Stimulated activated memory B cell treated with anti-CD40 and anti-IgM and Interleukin-4, amounts not matched to agents 10 μg/mL and 1 μg/mL and 100 μg/mL, for 72 hours (primary cell): ENCODE data around the gene LHB.

Experiments used
- ATAC-seq: fragments of 150-1000 bp; cut with Tn5 transposase; 2 replicates; pipeline ENCODE4 v1.10.0; 2021
- H3K27ac Mint-ChIP-seq: one replicate; pipeline ENCODE4 v1.8.0; 2022; ENCODE audit warnings: mild to moderate bottlenecking, mixed read lengths
- H3K27me3 Mint-ChIP-seq: one replicate; pipeline ENCODE4 v1.8.0; 2022; ENCODE audit warnings: mixed read lengths
- H3K36me3 Mint-ChIP-seq: one replicate; pipeline ENCODE4 v1.8.0; 2022; ENCODE audit warnings: mixed read lengths
- H3K4me1 Mint-ChIP-seq: one replicate; pipeline ENCODE4 v1.8.0; 2022; ENCODE audit warnings: mixed read lengths
- H3K4me3 Mint-ChIP-seq: one replicate; pipeline ENCODE4 v1.8.0; 2022; ENCODE audit warnings: mild to moderate bottlenecking, moderate library complexity, mixed read lengths
- H3K9me3 Mint-ChIP-seq: one replicate; pipeline ENCODE4 v1.8.0; 2022; ENCODE audit warnings: mixed read lengths

Gene LHB

GRCh38 chr19:48985711-48986110 is 31.2 kb downstream of the LHB start:
- H3K9me3 Mint-ChIP-seq = no peaks in the 10 kb centered on the region
- peaks cover 68% of the 10 kb centered on the region for H3K36me3 Mint-ChIP-seq
- H3K4me1 Mint-ChIP-seq = peaks cover 33% of the 10 kb centered on the region
- no peaks in the 10 kb centered on the region for H3K27me3 Mint-ChIP-seq
- H3K4me3 Mint-ChIP-seq = no peak overlapping the region
- H3K27ac Mint-ChIP-seq = no peak overlapping the region
- no peak for ATAC-seq

- Mint-ChIP-seq H3K36me3 (peaks cover 58% of the 10 kb centered on the region), H3K27ac (peak overlapping the region; percentile 38), H3K4me1 (peaks cover 26% of the 10 kb centered on the region), H3K4me3 (no peak overlapping the region), H3K27me3 (no peaks in the 10 kb centered on the region), H3K9me3 (peaks cover 2% of the 10 kb centered on the region)
- ATAC-seq = no peak
These were observed 34.6 kb downstream of the LHB start for GRCh38 chr19:48982280-48982679.

DNA sequence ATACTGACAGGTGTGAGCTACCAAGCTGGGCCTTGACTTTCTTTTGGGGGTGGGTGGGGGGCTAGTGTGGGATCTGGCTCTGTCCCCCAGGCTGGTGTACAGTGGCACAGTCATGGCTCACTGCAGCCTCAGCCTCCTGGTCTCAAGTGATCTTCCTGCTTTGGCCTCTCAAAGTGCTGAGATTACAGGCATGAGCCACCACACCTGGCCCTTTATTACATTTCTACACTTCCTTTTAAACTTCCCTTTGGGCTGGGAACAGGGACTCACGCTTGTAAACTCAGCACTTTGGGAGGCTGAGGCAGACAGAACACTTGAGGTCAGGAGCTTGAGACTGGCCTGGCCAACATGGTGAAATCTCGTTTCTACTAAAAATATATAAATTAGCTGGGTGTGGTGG is 39.8 kb downstream of the LHB start:
- peaks cover 50% of the 10 kb centered on the region for H3K36me3 Mint-ChIP-seq
- no peak for ATAC-seq
- no peak overlapping the region for H3K4me3 Mint-ChIP-seq
- peaks cover 5% of the 10 kb centered on the region for H3K9me3 Mint-ChIP-seq
- H3K4me1 Mint-ChIP-seq = peaks cover 26% of the 10 kb centered on the region
- H3K27ac Mint-ChIP-seq = no peak overlapping the region
- no peaks in the 10 kb centered on the region for H3K27me3 Mint-ChIP-seq

GRCh38 chr19:48975947-48976847 is 40.7 kb downstream of the LHB start:
- peak; percentile 52 for ATAC-seq
- H3K27ac Mint-ChIP-seq = no peak overlapping the region
- H3K9me3 Mint-ChIP-seq = peaks cover 5% of the 10 kb centered on the region

GRCh38 chr19:48970923-48971395 is 45.9 kb downstream of the LHB start:
- H3K27me3 Mint-ChIP-seq = no peaks in the 10 kb centered on the region
- no peak overlapping the region for H3K27ac Mint-ChIP-seq
- H3K9me3 Mint-ChIP-seq = no peaks in the 10 kb centered on the region
- peak; percentile 77 for ATAC-seq
- peaks cover 36% of the 10 kb centered on the region for H3K4me1 Mint-ChIP-seq
- peaks cover 50% of the 10 kb centered on the region for H3K36me3 Mint-ChIP-seq
- no peak overlapping the region for H3K4me3 Mint-ChIP-seq

More at GRCh38 chr19:48975947-48976847, 40.7 kb downstream of the LHB start:
- peaks cover 20% of the 10 kb centered on the region for H3K4me1 Mint-ChIP-seq
- H3K4me3 Mint-ChIP-seq = no peak overlapping the region
- H3K27me3 Mint-ChIP-seq = no peaks in the 10 kb centered on the region
- H3K36me3 Mint-ChIP-seq = peaks cover 43% of the 10 kb centered on the region

DNA sequence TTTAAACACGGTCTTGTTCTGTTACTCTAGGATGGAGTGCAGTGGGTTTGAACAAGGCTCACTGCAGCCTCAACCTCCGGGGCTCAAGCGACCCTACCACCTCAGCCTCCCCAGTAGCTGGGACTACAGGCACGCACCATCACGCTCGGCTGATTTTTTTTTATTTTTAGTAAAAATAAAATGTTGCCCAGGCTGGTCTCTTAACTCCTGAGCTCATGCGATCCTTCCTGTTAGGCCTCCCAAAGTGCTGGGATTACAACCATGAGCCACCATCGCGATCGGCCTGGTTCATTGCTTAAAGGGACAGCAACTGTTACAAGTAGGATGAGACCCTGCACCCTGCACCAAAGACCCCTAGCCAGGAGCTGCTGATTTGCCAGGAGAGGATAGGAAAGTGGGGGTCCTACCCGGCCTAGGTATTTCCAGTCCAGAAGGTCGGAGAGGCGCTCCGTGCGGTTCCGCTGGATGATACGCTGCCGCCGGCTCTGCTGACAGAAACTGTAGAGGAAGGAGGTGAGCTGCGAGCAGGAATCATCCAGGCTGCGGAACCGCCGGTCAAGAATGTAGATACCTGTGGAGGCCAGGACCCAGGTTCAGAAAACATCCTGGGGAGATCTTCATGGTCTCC is 46.6 kb downstream of the LHB start:
- H3K27me3 Mint-ChIP-seq = no peaks in the 10 kb centered on the region
- no peaks in the 10 kb centered on the region for H3K9me3 Mint-ChIP-seq
- no peak for ATAC-seq
- peaks cover 58% of the 10 kb centered on the region for H3K36me3 Mint-ChIP-seq
- H3K4me1 Mint-ChIP-seq = peaks cover 41% of the 10 kb centered on the region
- H3K4me3 Mint-ChIP-seq = no peak overlapping the region
- no peak overlapping the region for H3K27ac Mint-ChIP-seq

DNA sequence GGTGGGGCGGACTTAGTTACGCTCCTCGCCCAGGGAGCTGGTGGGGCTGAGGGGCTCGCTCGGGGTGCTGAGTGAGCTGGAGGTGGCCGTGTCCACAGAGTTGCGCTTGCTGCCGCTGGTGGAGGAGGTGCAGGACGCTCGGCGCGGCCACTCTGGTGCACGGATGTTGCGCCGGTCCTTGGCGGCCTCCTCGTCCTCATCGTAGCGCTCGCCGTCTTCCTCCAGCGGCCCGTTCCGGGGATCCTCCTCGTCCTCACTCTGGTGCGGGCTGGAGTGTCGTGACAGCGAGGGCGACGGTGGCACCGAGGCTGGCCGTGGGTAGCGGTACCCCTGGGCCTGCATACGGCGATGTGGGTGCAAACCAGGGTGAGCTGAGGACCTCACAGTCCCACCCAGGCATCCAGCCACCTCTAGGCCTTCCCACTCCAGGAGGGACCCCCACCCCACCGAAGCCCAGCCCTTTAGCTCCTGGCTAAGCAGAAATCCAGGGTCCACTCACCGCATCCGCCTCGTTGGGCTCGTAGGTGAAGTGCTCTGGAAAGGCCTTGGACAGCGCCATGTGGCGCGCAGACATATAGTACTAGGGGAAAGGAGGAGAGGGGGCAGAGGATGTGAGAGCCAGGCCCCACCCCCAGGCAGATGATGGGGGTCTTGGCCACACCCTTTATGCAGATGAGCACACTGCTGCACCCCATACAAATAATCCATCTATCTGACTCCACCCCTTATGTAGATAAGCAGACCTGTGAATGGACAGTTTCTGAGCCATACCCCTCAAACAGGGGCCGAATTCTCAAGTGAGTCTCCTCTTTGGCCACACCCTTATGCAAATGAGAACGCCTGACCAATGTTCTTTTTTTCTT is 47.4 kb downstream of the LHB start:
- Mint-ChIP-seq H3K9me3 (no peaks in the 10 kb centered on the region), H3K27ac (no peak overlapping the region), H3K4me1 (peaks cover 49% of the 10 kb centered on the region), H3K27me3 (no peaks in the 10 kb centered on the region), H3K36me3 (peaks cover 57% of the 10 kb centered on the region), H3K4me3 (no peak overlapping the region)
- ATAC-seq = no peak

- Mint-ChIP-seq H3K9me3 (no peaks in the 10 kb centered on the region), H3K4me3 (no peak overlapping the region), H3K4me1 (peaks cover 56% of the 10 kb centered on the region), H3K36me3 (peaks cover 50% of the 10 kb centered on the region), H3K27ac (peak overlapping the region; percentile 100), H3K27me3 (no peaks in the 10 kb centered on the region)
- ATAC-seq = no peak
These were observed 48.1 kb downstream of the LHB start for GRCh38 chr19:48968813-48969218.

- Mint-ChIP-seq H3K4me1 (peaks cover 62% of the 10 kb centered on the region), H3K36me3 (peaks cover 49% of the 10 kb centered on the region), H3K27me3 (no peaks in the 10 kb centered on the region), H3K27ac (peak overlapping the region; percentile 100), H3K4me3 (no peak overlapping the region), H3K9me3 (no peaks in the 10 kb centered on the region)
- no peak for ATAC-seq
These were observed 48.7 kb downstream of the LHB start for GRCh38 chr19:48968179-48968661.

DNA sequence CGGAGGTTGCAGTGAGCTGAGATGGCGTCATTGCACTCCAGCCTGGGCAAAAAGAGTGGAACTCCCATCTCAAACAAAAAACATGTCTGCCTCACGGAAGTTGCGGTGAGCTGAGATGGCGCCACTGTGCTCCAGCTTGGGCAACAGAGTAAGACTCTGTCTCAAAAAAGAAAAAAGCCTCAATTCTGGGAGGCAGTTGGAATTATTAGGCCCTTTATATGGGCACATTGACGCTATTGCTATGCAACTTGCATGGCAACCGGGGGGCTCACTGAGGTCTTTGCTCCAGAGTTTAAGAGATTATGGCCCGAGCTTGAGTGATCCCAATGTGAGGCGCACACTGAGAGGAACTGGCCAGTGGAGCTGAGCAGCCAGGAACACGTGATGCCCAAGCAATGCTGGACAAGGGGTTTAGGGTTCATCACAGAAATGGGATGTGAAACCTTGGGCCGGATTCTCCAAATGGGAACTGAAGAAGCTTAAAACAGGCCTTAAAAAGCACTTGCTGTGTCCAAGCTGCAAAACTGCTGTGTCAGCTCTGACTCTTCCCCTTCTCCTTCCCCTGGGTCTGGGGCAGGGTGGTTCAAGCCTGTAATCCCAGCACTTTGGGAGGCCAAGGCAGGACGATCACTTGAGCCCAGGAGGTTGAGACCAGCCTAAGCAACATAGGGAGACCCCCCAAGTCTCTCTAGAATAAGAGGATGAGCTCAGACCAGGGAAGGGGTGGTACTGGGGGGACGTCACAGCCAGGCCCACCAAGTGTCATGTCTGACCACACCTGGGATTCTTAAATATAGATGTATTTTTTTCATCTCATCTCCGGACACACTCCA is 49.3 kb downstream of the LHB start:
- Mint-ChIP-seq H3K27me3 (no peaks in the 10 kb centered on the region), H3K36me3 (peaks cover 43% of the 10 kb centered on the region), H3K9me3 (no peaks in the 10 kb centered on the region), H3K27ac (peak overlapping the region; percentile 100), H3K4me1 (peaks cover 68% of the 10 kb centered on the region), H3K4me3 (peak overlapping the region; percentile 100)
- no peak for ATAC-seq

DNA sequence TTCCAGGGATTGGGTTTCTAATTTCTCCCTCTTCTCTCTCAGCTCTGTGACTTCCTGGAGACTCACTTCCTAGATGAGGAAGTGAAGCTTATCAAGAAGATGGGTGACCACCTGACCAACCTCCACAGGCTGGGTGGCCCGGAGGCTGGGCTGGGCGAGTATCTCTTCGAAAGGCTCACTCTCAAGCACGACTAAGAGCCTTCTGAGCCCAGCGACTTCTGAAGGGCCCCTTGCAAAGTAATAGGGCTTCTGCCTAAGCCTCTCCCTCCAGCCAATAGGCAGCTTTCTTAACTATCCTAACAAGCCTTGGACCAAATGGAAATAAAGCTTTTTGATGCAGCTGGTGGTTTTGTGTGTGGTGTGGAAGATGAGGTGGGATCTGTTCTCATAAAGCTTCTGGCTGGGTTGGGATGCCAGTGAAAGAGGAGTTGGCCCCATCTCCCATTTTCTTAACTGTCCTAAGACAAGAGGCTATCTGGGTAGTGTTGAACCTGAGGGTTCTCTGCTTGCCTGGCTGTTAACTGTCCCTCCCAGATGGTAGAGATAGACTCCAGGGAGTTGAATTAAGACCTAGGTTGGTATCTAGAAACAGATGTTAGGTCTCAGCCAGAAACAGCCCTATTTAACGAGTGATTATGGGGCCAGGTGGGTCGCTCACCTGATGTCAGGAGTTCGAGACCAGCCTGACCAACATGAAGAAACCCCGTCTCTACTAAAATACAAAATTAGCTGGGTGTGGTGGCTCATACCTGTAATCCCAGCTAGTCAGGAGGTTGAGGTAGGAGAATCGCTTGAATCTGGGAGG is 50.1 kb downstream of the LHB start:
- H3K4me3 Mint-ChIP-seq = peak overlapping the region; percentile 100
- H3K4me1 Mint-ChIP-seq = peaks cover 77% of the 10 kb centered on the region
- H3K27ac Mint-ChIP-seq = peak overlapping the region; percentile 100
- no peaks in the 10 kb centered on the region for H3K27me3 Mint-ChIP-seq
- peaks cover 46% of the 10 kb centered on the region for H3K36me3 Mint-ChIP-seq
- H3K9me3 Mint-ChIP-seq = no peaks in the 10 kb centered on the region
- ATAC-seq = no peak
